Caco-2 (cell line): ENCODE data around the gene NCAPD3. TPM values are rescaled to one million over a fixed set of nuclear protein-coding genes. Genes with fewer than 3 reads are reported as not detected.

Experiments
- BruUV-seq: library from RNA; stranded (reverse); fragments of 400-500 nt; replicated peaks from 2 replicates; lab custom pipeline; 2021; lab: Mats Ljungman, UMichigan
- CTCF ChIA-PET: fragments of 300-600 bp; sonication (Branson Sonifier 250); formaldehyde crosslinking; loops from one replicate; lab custom pipeline; 2022; ENCODE audit warnings: antibody characterized with exemption; lab: Charles Lee
- POLR2A ChIA-PET: fragments of 300-600 bp; sonication (Branson Sonifier 250); formaldehyde crosslinking; loops from one replicate; lab custom pipeline; 2022; ENCODE audit warnings: antibody characterized with exemption; lab: Charles Lee
- DNase-seq, 2 experiments: peaks; one replicate each; pipeline versions ENCODE4 v3.0.0 to v3.0.0-alpha.2; 2020 to 2022
- H3K27me3 ChIP-seq: replicated peaks from 2 replicates; pipeline ENCODE4 v1.6.0; 2011; ENCODE audit warnings: low read length; ENCODE audit not compliant: control insufficient read depth, insufficient read depth
- H3K36me3 ChIP-seq: 2 replicates; pipeline ENCODE4 v1.5.1; 2011; ENCODE audit warnings: low read length; ENCODE audit not compliant: control insufficient read depth, insufficient read depth
- H3K4me1 ChIP-seq: fragments of 250-450 bp; sonication (Bioruptor Pico); 2 replicates; pipeline ENCODE4 v1.5.1; 2020; ENCODE audit warnings: mild to moderate bottlenecking
- H3K4me3 ChIP-seq: 2 replicates; pipeline ENCODE4 v1.5.1; 2011; ENCODE audit warnings: low read depth, mild to moderate bottlenecking, control low read depth, low read length
- H3K9me3 ChIP-seq: fragments of 250-450 bp; sonication (Bioruptor Pico); 2 replicates; pipeline ENCODE4 v1.5.1; 2020; ENCODE audit warnings: mild to moderate bottlenecking, moderate library complexity
- H3K27ac Mint-ChIP-seq: one replicate; pipeline ENCODE4 v1.8.0; 2022; ENCODE audit warnings: mixed read lengths; ENCODE audit not compliant: unreplicated experiment
- H3K27me3 Mint-ChIP-seq: one replicate; pipeline ENCODE4 v1.8.0; 2022; ENCODE audit warnings: mixed read lengths; ENCODE audit not compliant: insufficient read depth, unreplicated experiment
- H3K36me3 Mint-ChIP-seq: one replicate; pipeline ENCODE4 v1.8.0; 2022; ENCODE audit warnings: mild to moderate bottlenecking, mixed read lengths; ENCODE audit not compliant: insufficient read depth, unreplicated experiment
- H3K4me1 Mint-ChIP-seq: one replicate; pipeline ENCODE4 v1.8.0; 2022; ENCODE audit warnings: low read depth, mixed read lengths; ENCODE audit not compliant: unreplicated experiment
- H3K4me3 Mint-ChIP-seq: one replicate; pipeline ENCODE4 v1.8.0; 2022; ENCODE audit warnings: mild to moderate bottlenecking, moderate library complexity, mixed read lengths; ENCODE audit not compliant: unreplicated experiment
- H3K9me3 Mint-ChIP-seq: one replicate; pipeline ENCODE4 v1.8.0; 2022; ENCODE audit warnings: mixed read lengths; ENCODE audit not compliant: unreplicated experiment
- CTCF ChIP-seq, 2 experiments: fragments of 200-600 bp in 1 of 2; IDR thresholded peaks; 1 replicate in 1 of 2; 2 replicates in 1 of 2; pipeline versions ENCODE4 v1.5.1 to v1.8.0; 2011 to 2022; ENCODE audit warnings: antibody characterized with exemption in 1 of 2, control low read depth in 1 of 2, inconsistent platforms in 1 of 2, low read depth in 1 of 2, low read length in 1 of 2, mild to moderate bottlenecking in 1 of 2, moderate library complexity in 1 of 2; ENCODE audit not compliant: insufficient read depth in 1 of 2, severe bottlenecking in 1 of 2, unreplicated experiment in 1 of 2
- intact Hi-C: fragments of 100-400 bp; cut with micrococcal nuclease; formaldehyde crosslinking; loops from one replicate; pipeline ENCODE4 v1.10.0; 2022; ENCODE audit not compliant: unreplicated experiment
- total RNA-seq: library from RNA; stranded (reverse); gene quantifications from 2 replicates; pipeline ENCODE4 v1.2.3, GENCODE V29; 2022

NCAPD3 gene
- total RNA-seq, 1 experiment from 2014 or later, result 108 TPM

- ChIA-PET CTCF (interaction anchor here (1.0 to 2.2 kb wide), 7 partner anchors 9 to 317 kb away, joined by 3 to 14 read pairs (median 3); partner anchors contain the start of genes ACAD8, NCAPD3, THYN1 and VPS26B), POLR2A (interaction anchor here (0.6 kb wide), 1 partner anchor 20 kb away, joined by 5 read pairs; the partner anchor contains the start of genes NCAPD3 and VPS26B)
- BruUV-seq, result no TSS peak
- Mint-ChIP-seq H3K27ac (no peak overlapping the region), H3K4me3 (no peak overlapping the region), H3K4me1 (no peaks in the 10 kb centered on the region), H3K9me3 (no peaks in the 10 kb centered on the region), H3K27me3 (no peaks in the 10 kb centered on the region), H3K36me3 (peaks cover 46% of the 10 kb centered on the region)
- peak; percentile 48 to 52 for DNase-seq
- Histone ChIP-seq H3K9me3 (no peaks in the 10 kb centered on the region), H3K27me3 (no peaks in the 10 kb centered on the region), H3K4me1 (no peaks in the 10 kb centered on the region), H3K36me3 (no peaks in the 10 kb centered on the region), H3K4me3 (no peak overlapping the region)
- peak; percentile 78 to 80 for TF ChIP-seq CTCF (IDR thresholded peaks at IDR 0.05; ENCODE audit: insufficient read depth in 1 of 2, low read depth in 1 of 2, low read length in 1 of 2, severe bottlenecking in 1 of 2, unreplicated experiment in 1 of 2)
- intact Hi-C loops, result loop anchor here (1.0 to 2.0 kb wide), 2 partner anchors 20 to 37 kb away; partner anchors contain the start of gene VPS26B
Observed at GRCh38 chr11:134244593-134244992, 20.8 kb upstream of the NCAPD3 start.

GRCh38 chr11:134243913-134244312 is 20.1 kb upstream of the NCAPD3 start:
- H3K27me3 Mint-ChIP-seq, result no peaks in the 10 kb centered on the region
- no peak overlapping the region for H3K4me3 Mint-ChIP-seq
- peak in 1 of 2 experiments; percentile 16 for DNase-seq
- peaks cover 41% of the 10 kb centered on the region for H3K36me3 Mint-ChIP-seq
- Histone ChIP-seq H3K36me3 (0 out of 2 replicates have a peak, but pooled peaks cover 3% of the 10 kb centered on the region), H3K4me3 (no peak overlapping the region), H3K4me1 (no peaks in the 10 kb centered on the region), H3K27me3 (no peaks in the 10 kb centered on the region), H3K9me3 (no peaks in the 10 kb centered on the region)
- intact Hi-C loops, result loop anchor here (1.0 to 2.0 kb wide), 2 partner anchors 19 to 37 kb away; partner anchors contain the start of gene VPS26B
- H3K27ac Mint-ChIP-seq, result no peak overlapping the region
- H3K9me3 Mint-ChIP-seq, result no peaks in the 10 kb centered on the region
- BruUV-seq, result no TSS peak
- ChIA-PET CTCF (interaction anchor here (1.0 to 2.2 kb wide), 7 partner anchors 9 to 316 kb away, joined by 3 to 14 read pairs (median 3); partner anchors contain the start of genes ACAD8, NCAPD3, THYN1 and VPS26B), POLR2A (no interaction called here)
- TF ChIP-seq CTCF (IDR thresholded peaks at IDR 0.05; ENCODE audit: insufficient read depth in 1 of 2, low read depth in 1 of 2, low read length in 1 of 2, severe bottlenecking in 1 of 2, unreplicated experiment in 1 of 2), result no peak
- no peaks in the 10 kb centered on the region for H3K4me1 Mint-ChIP-seq

DNA sequence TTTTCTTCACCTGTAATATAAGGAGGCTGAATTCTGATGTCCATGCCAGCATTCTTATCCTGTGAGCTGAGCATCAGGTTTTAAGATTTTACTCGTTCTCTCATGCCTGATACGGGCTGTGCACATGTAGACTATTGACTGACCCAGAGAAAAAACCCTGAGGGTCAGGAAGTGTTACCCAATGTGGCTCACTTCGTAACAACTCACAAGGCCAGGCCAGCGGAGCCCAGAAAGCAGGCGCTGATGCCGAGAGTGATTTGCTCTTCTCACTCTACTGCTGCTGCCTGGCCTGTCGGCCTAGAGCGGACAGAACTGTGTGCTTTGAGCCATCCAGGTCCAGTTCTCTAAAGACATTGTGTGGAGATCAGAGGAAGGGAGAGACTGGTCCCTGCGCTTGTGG is 18.6 kb upstream of the NCAPD3 start:
- ChIA-PET CTCF (interaction anchor here (1.0 kb wide), 1 partner anchor 20 kb away, joined by 3 read pairs; no protein-coding TSS in a partner anchor), POLR2A (no interaction called here)
- H3K36me3 ChIP-seq, result 0 out of 2 replicates have a peak, but pooled peaks cover 3% of the 10 kb centered on the region
- H3K4me1 ChIP-seq, result no peaks in the 10 kb centered on the region
- peak in 1 of 2 experiments; percentile 24 for DNase-seq
- no peaks in the 10 kb centered on the region for H3K27me3 ChIP-seq
- no peaks in the 10 kb centered on the region for H3K27me3 Mint-ChIP-seq
- no TSS peak for BruUV-seq
- TF ChIP-seq CTCF (IDR thresholded peaks at IDR 0.05; ENCODE audit: insufficient read depth in 1 of 2, low read depth in 1 of 2, low read length in 1 of 2, severe bottlenecking in 1 of 2, unreplicated experiment in 1 of 2), result no peak
- no peak overlapping the region for H3K4me3 ChIP-seq
- H3K4me3 Mint-ChIP-seq, result no peak overlapping the region
- peaks cover 34% of the 10 kb centered on the region for H3K36me3 Mint-ChIP-seq
- H3K9me3 Mint-ChIP-seq, result no peaks in the 10 kb centered on the region
- H3K9me3 ChIP-seq, result no peaks in the 10 kb centered on the region
- H3K27ac Mint-ChIP-seq, result no peak overlapping the region
- intact Hi-C loops, result no loop called here
- no peaks in the 10 kb centered on the region for H3K4me1 Mint-ChIP-seq
